Measurements from ENCODE around the gene SERPINB13.
A peak's percentile ranks its signal among the peaks of the same experiment; 100 is the strongest.

SERPINB13 gene

GRCh38 chr18:63586966-63587365 is at the start of gene SERPINB13:
Gene SERPINB13 (plus strand): TSS chr18:63587343. CDS start chr18:63588668, 1,325 bp downstream.
- TF ChIP-seq ZC3H10 (CRISPR knock-in tag; IDR thresholded peaks at IDR 0.05): no peak
- TF ChIP-seq SNAI2 (CRISPR knock-in tag; IDR thresholded peaks at IDR 0.05): no peak
- no peak for TF ChIP-seq GLIS3 (CRISPR knock-in tag; IDR thresholded peaks at IDR 0.05)
- no peak for TF ChIP-seq POU6F1 (CRISPR knock-in tag; IDR thresholded peaks at IDR 0.05; ENCODE audit: borderline replicate concordance, low read depth)
- no peak for TF ChIP-seq ISL1 (CRISPR knock-in tag; IDR thresholded peaks at IDR 0.05)
- no peak for TF ChIP-seq CSRNP3 (CRISPR knock-in tag; IDR thresholded peaks at IDR 0.05)
- no peak for TF ChIP-seq PPARA (CRISPR knock-in tag; IDR thresholded peaks at IDR 0.05; ENCODE audit: borderline replicate concordance)
- no peak for TF ChIP-seq RARB (CRISPR knock-in tag; IDR thresholded peaks at IDR 0.05)
- TF ChIP-seq TSHZ2 (CRISPR knock-in tag; IDR thresholded peaks at IDR 0.05): no peak
- TF ChIP-seq ZFP30 (CRISPR knock-in tag; IDR thresholded peaks at IDR 0.05): no peak
- TF ChIP-seq OSR1 (CRISPR knock-in tag; IDR thresholded peaks at IDR 0.05): no peak
- TF ChIP-seq PATZ1 (CRISPR knock-in tag; IDR thresholded peaks at IDR 0.05; ENCODE audit: borderline replicate concordance): no peak
- no peak for TF ChIP-seq TCF4 (CRISPR knock-in tag; IDR thresholded peaks at IDR 0.05; ENCODE audit: borderline replicate concordance)
- TF ChIP-seq ARNTL (CRISPR knock-in tag; IDR thresholded peaks at IDR 0.05; ENCODE audit: borderline replicate concordance, low read depth): no peak
- TF ChIP-seq ZFP3 (CRISPR knock-in tag; IDR thresholded peaks at IDR 0.05): no peak
- no peak for TF ChIP-seq TOX (CRISPR knock-in tag; IDR thresholded peaks at IDR 0.05; ENCODE audit: borderline replicate concordance)
- TF ChIP-seq ZNF70 (CRISPR knock-in tag; IDR thresholded peaks at IDR 0.05): no peak
- TF ChIP-seq CSDC2 (CRISPR knock-in tag; IDR thresholded peaks at IDR 0.05): no peak
- TF ChIP-seq BACH2 (CRISPR knock-in tag; IDR thresholded peaks at IDR 0.05; ENCODE audit: borderline replicate concordance): no peak
- TF ChIP-seq ZNF565 (CRISPR knock-in tag; conservative IDR thresholded peaks at IDR 0.05; ENCODE audit: low read depth): no peak
- ATAC-seq: no peak

- no peak for TF ChIP-seq ISL1 (CRISPR knock-in tag; IDR thresholded peaks at IDR 0.05)
These were observed 47.1 kb upstream of the SERPINB13 start for GRCh38 chr18:63539904-63540510.

GRCh38 chr18:63542069-63542468 is 45.1 kb upstream of the SERPINB13 start, which contains the start of gene SERPINB12:
Gene SERPINB12 (plus strand): TSS chr18:63542369. CDS start chr18:63556160, 13,791 bp downstream.
- TF ChIP-seq ESRRG (CRISPR knock-in tag; IDR thresholded peaks at IDR 0.05): no peak
- no peak for TF ChIP-seq ZNF8 (CRISPR knock-in tag; IDR thresholded peaks at IDR 0.05)
- no peak for ATAC-seq

More at GRCh38 chr18:63539904-63540510, 47.1 kb upstream of the SERPINB13 start:
- ATAC-seq: peak; percentile 47; the same call in 2 of the 3 replicates

GRCh38 chr18:63544017-63544416 is 43.1 kb upstream of the SERPINB13 start:
- ATAC-seq: no peak
- TF ChIP-seq TCF4 (CRISPR knock-in tag; IDR thresholded peaks at IDR 0.05; ENCODE audit: borderline replicate concordance) (no peak), ZFP3 (CRISPR knock-in tag; IDR thresholded peaks at IDR 0.05) (no peak), ZNF565 (CRISPR knock-in tag; conservative IDR thresholded peaks at IDR 0.05; ENCODE audit: low read depth) (no peak), ISL1 (CRISPR knock-in tag; IDR thresholded peaks at IDR 0.05) (no peak), BACH2 (CRISPR knock-in tag; IDR thresholded peaks at IDR 0.05; ENCODE audit: borderline replicate concordance) (no peak), ZFP30 (CRISPR knock-in tag; IDR thresholded peaks at IDR 0.05) (no peak), OSR1 (CRISPR knock-in tag; IDR thresholded peaks at IDR 0.05) (no peak), POU6F1 (CRISPR knock-in tag; IDR thresholded peaks at IDR 0.05; ENCODE audit: borderline replicate concordance, low read depth) (no peak), RARB (CRISPR knock-in tag; IDR thresholded peaks at IDR 0.05) (no peak), PPARA (CRISPR knock-in tag; IDR thresholded peaks at IDR 0.05; ENCODE audit: borderline replicate concordance) (no peak), ZNF8 (CRISPR knock-in tag; IDR thresholded peaks at IDR 0.05) (no peak), ZNF70 (CRISPR knock-in tag; IDR thresholded peaks at IDR 0.05) (no peak), CSRNP3 (CRISPR knock-in tag; IDR thresholded peaks at IDR 0.05) (no peak), GLIS3 (CRISPR knock-in tag; IDR thresholded peaks at IDR 0.05) (no peak), ZC3H10 (CRISPR knock-in tag; IDR thresholded peaks at IDR 0.05) (no peak)

All from SK-N-SH treated with all-trans-retinoic acid at 6 μM for 48 hours (cell line).